HCT116 (cell line): ENCODE data around the gene GALE.

Experiments
- CTCF ChIP-seq, 3 experiments: fragments of 200-600 bp in 1 of 3; sonication (generic) in 1 of 3; IDR thresholded peaks in 2 of 3; conservative IDR thresholded peaks in 1 of 3; 2 replicates each; pipeline ENCODE4 v1.5.1; 2012 to 2017; ENCODE audit warnings: low read depth in 2 of 3, low read length in 2 of 3, antibody characterized with exemption in 1 of 3, borderline replicate concordance in 1 of 3, control low read depth in 1 of 3, mild to moderate bottlenecking in 1 of 3, mixed read lengths in 1 of 3, mixed run types in 1 of 3, moderate library complexity in 1 of 3; ENCODE audit not compliant: insufficient read depth in 1 of 3
- MAX ChIP-seq: IDR thresholded peaks from 2 replicates; pipeline ENCODE4 v1.6.1; 2012
- POLR2A ChIP-seq: IDR thresholded peaks from 2 replicates; pipeline ENCODE4 v1.7.0; 2011; ENCODE audit warnings: borderline replicate concordance; ENCODE audit not compliant: insufficient read depth, insufficient read length; ENCODE audit errors: extremely low read depth
- RAD21 ChIP-seq: IDR thresholded peaks from 2 replicates; pipeline ENCODE4 v1.6.1; 2012; ENCODE audit warnings: low read depth, mild to moderate bottlenecking
- SIN3A ChIP-seq: IDR thresholded peaks from 2 replicates; pipeline ENCODE4 v1.6.1; 2012; ENCODE audit warnings: low read depth
- ZFX ChIP-seq: fragments of 450-650 bp; IDR thresholded peaks from 2 replicates; pipeline ENCODE4 v1.6.1; 2017

- TF ChIP-seq CTCF (IDR thresholded peaks at IDR 0.05 in 2 of 3, conservative IDR thresholded peaks at IDR 0.05 in 1 of 3; ENCODE audit: borderline replicate concordance in 1 of 3, insufficient read depth in 1 of 3, low read depth in 2 of 3, low read length in 2 of 3) (no peak), SIN3A (no peak), ZFX (no peak), MAX (no peak), RAD21 (no peak), POLR2A (no peak)
Observed at GRCh38 chr1:23751815-23752200, 48.7 kb downstream of the GALE start.
